ENCODE data around the gene SKAP1. TPM values are rescaled to one million over a fixed set of nuclear protein-coding genes. Genes with fewer than 3 reads are reported as not detected.

The SKAP1 gene
- total RNA-seq, 1 experiment from 2014 or later: not detected

GRCh38 chr17:48432820-48433775 is 3.1 kb upstream of the SKAP1 start:
- no peak overlapping the region for H3K27ac Mint-ChIP-seq (ENCODE audit: low read depth, unreplicated experiment)
- H3K9me3 Mint-ChIP-seq (ENCODE audit: unreplicated experiment): no peaks in the 10 kb centered on the region
- no peak for TF ChIP-seq CTCF (IDR thresholded peaks at IDR 0.05; ENCODE audit: unreplicated experiment)
- ChIA-PET CTCF (interaction anchor here (0.8 to 1.1 kb wide), 2 partner anchors 12 to 98 kb away, joined by 3 to 4 read pairs; no protein-coding TSS in a partner anchor), POLR2A (no interaction called here)
- no TSS peak for BruUV-seq (replicated peaks)
- H3K4me3 Mint-ChIP-seq (ENCODE audit: unreplicated experiment): no peak overlapping the region
- intact Hi-C loops (cut with micrococcal nuclease): no loop called here
- no peak for DNase-seq (ENCODE audit: unreplicated experiment)
- peaks cover 64% of the 10 kb centered on the region for H3K27me3 Mint-ChIP-seq (ENCODE audit: insufficient read depth, unreplicated experiment)
- H3K4me1 Mint-ChIP-seq (ENCODE audit: insufficient read depth, unreplicated experiment): no peaks in the 10 kb centered on the region
- no peaks in the 10 kb centered on the region for H3K36me3 Mint-ChIP-seq (ENCODE audit: insufficient read depth, unreplicated experiment)

DNA sequence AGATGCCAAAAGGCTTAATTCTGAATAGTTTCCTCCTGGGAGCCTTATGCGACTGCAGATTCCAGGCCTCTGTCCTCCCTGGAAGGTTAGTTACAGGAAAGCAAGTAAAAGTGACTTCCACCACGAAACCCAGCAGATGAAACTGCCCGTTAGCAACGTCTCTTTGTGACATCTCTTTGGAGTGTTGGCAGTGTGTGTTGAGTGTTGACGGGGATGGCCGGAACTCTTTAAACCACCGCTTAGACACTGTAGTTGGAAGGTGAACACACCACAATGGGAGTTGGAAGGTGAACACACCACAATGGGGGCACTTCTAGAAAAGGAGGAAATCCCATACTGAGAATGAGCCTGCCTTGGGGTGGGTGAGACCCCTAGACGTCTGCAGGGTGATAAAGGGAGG is 858 bp downstream of the SKAP1 start:
- Mint-ChIP-seq H3K27ac (ENCODE audit: low read depth, unreplicated experiment) (no peak overlapping the region), H3K9me3 (ENCODE audit: unreplicated experiment) (no peaks in the 10 kb centered on the region), H3K36me3 (ENCODE audit: insufficient read depth, unreplicated experiment) (no peaks in the 10 kb centered on the region), H3K4me3 (ENCODE audit: unreplicated experiment) (no peak overlapping the region), H3K27me3 (ENCODE audit: insufficient read depth, unreplicated experiment) (peaks cover 47% of the 10 kb centered on the region), H3K4me1 (ENCODE audit: insufficient read depth, unreplicated experiment) (no peaks in the 10 kb centered on the region)
- ChIA-PET POLR2A (no interaction called here), CTCF (no interaction called here)
- intact Hi-C loops (cut with micrococcal nuclease): no loop called here
- no TSS peak for BruUV-seq (replicated peaks)
- TF ChIP-seq CTCF (IDR thresholded peaks at IDR 0.05; ENCODE audit: unreplicated experiment): no peak
- DNase-seq (ENCODE audit: unreplicated experiment): no peak

GRCh38 chr17:48427598-48427997 is 2.4 kb downstream of the SKAP1 start:
- Mint-ChIP-seq H3K36me3 (ENCODE audit: insufficient read depth, unreplicated experiment) (no peaks in the 10 kb centered on the region), H3K9me3 (ENCODE audit: unreplicated experiment) (no peaks in the 10 kb centered on the region), H3K27me3 (ENCODE audit: insufficient read depth, unreplicated experiment) (peaks cover 46% of the 10 kb centered on the region), H3K27ac (ENCODE audit: low read depth, unreplicated experiment) (no peak overlapping the region), H3K4me3 (ENCODE audit: unreplicated experiment) (no peak overlapping the region), H3K4me1 (ENCODE audit: insufficient read depth, unreplicated experiment) (no peaks in the 10 kb centered on the region)
- no TSS peak for BruUV-seq (replicated peaks)
- no peak for DNase-seq (ENCODE audit: unreplicated experiment)
- CTCF ChIA-PET: interaction anchor here (0.9 kb wide), 1 partner anchor 13 kb away, joined by 4 read pairs; no protein-coding TSS in a partner anchor
- no peak for TF ChIP-seq CTCF (IDR thresholded peaks at IDR 0.05; ENCODE audit: unreplicated experiment)
- intact Hi-C loops (cut with micrococcal nuclease): no loop called here
- POLR2A ChIA-PET: no interaction called here

DNA sequence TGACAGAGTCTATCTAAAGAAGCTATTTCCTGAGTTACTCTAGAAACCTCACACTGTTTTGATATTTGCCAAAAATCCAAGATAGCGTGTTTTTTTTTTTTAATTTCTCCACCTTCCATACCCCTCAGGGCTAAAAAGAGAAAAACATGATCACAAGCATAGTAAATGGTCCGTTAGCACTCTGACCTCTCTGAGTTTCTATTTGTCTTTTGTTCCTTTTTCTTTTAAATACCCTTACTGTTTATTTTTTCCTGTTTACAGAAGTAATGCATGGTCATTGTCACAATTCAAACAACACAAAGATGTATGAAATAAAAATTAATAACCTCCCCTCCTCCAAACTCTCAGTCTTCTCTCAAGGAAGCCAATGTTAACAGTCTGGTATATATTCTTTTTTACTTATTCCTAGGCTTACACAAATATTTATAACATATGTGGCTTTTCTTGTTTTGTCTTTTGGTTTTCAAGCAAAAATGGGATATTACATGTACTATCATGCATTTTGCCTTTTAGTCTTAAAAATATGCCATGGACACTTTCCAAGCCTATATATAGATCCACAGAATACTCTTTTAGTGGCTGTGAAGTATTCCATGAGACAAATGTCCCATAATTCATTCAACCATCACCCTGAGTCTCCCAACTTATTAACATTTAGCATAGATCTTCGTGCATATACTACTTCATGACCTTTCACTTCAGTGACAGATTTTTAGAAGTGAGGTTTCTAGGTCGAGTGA is 3.1 kb downstream of the SKAP1 start:
- no peak overlapping the region for H3K4me3 Mint-ChIP-seq (ENCODE audit: unreplicated experiment)
- POLR2A ChIA-PET: interaction anchor here (0.6 kb wide), 1 partner anchor 20 kb away, joined by 4 read pairs; no protein-coding TSS in a partner anchor
- BruUV-seq (replicated peaks): no TSS peak
- intact Hi-C loops (cut with micrococcal nuclease): no loop called here
- TF ChIP-seq CTCF (IDR thresholded peaks at IDR 0.05; ENCODE audit: unreplicated experiment): no peak
- no peaks in the 10 kb centered on the region for H3K9me3 Mint-ChIP-seq (ENCODE audit: unreplicated experiment)
- H3K36me3 Mint-ChIP-seq (ENCODE audit: insufficient read depth, unreplicated experiment): no peaks in the 10 kb centered on the region
- H3K4me1 Mint-ChIP-seq (ENCODE audit: insufficient read depth, unreplicated experiment): no peaks in the 10 kb centered on the region
- peaks cover 39% of the 10 kb centered on the region for H3K27me3 Mint-ChIP-seq (ENCODE audit: insufficient read depth, unreplicated experiment)
- CTCF ChIA-PET: no interaction called here
- no peak for DNase-seq (ENCODE audit: unreplicated experiment)
- H3K27ac Mint-ChIP-seq (ENCODE audit: low read depth, unreplicated experiment): no peak overlapping the region

Measured in MCF 10A (cell line).